ENCODE measurements around the gene ISM1. TPM values are rescaled to one million over a fixed set of nuclear protein-coding genes. Genes with fewer than 3 reads are reported as not detected.
A peak's percentile ranks its signal among the peaks of the same experiment; 100 is the strongest.

ISM1 gene
- total and polyA plus RNA-seq, 2 of the 13 experiments (the other 11 are each of a cell fraction or from before 2014, with no cell fraction given) = 0.40 to 1.4 TPM

GRCh38 chr20:13251106-13251903 lies 30.2 kb downstream of the ISM1 start (continued):
- TF ChIP-seq SOX13 (IDR thresholded peaks at IDR 0.05) (no peak), SOX13 (CRISPR knock-in tag; conservative IDR thresholded peaks at IDR 0.05 in 1 of 2, IDR thresholded peaks at IDR 0.05 in 1 of 2) (peak in 1 of 2 experiments; percentile 12; a peak in 1 of 4 replicates), EP300 (IDR thresholded peaks at IDR 0.05; ENCODE audit: low read depth in 2 of 2, low read length in 2 of 2) (peak in 1 of 2 experiments; percentile 49; a peak in 1 of 4 replicates), EP300 (CRISPR knock-in tag; IDR thresholded peaks at IDR 0.05; ENCODE audit: borderline replicate concordance) (no peak; the same call in 1 of the 2 replicates), ZBTB7B (CRISPR knock-in tag; IDR thresholded peaks at IDR 0.05) (0 out of 2 replicates have a peak, but pooled peaks have one; percentile 16), EED (CRISPR knock-in tag; IDR thresholded peaks at IDR 0.05) (no peak), MBNL3 (CRISPR knock-in tag; conservative IDR thresholded peaks at IDR 0.05) (no peak)

- 85% methylated on average over 2 of the region's 2 CpGs for WGBS (ENCODE audit: low lambda C conversion rate)
- Histone ChIP-seq H4K20me1 (ENCODE audit: insufficient read depth, low read length) (no peaks in the 10 kb centered on the region), H3K27ac (ENCODE audit: extremely low read length, insufficient read depth, low read length) (no peak overlapping the region), H3K27me3 (ENCODE audit: control insufficient read depth in 1 of 2, insufficient read depth in 2 of 2, low read length in 2 of 2) (no peaks in the 10 kb centered on the region), H3K79me2 (ENCODE audit: insufficient read depth, low read length) (no peaks in the 10 kb centered on the region), H3K4me3 (replicated peaks in 1 of 3; ENCODE audit: insufficient read depth in 1 of 3, low read depth in 2 of 3, low read length in 3 of 3) (no peak overlapping the region; a peak in 1 of 6 replicates), H2AFZ (ENCODE audit: low read length) (no peak overlapping the region), H3K4me2 (ENCODE audit: low read depth, low read length) (peak overlapping the region; percentile 34), H3K9ac (ENCODE audit: insufficient read depth, low read depth, low read length) (no peak overlapping the region), H3K4me1 (ENCODE audit: insufficient read depth, low read length) (peaks cover 38% of the 10 kb centered on the region), H3K36me3 (replicated peaks in 1 of 2; ENCODE audit: control insufficient read depth in 1 of 2, insufficient read depth in 2 of 2, low read length in 2 of 2) (no peaks in the 10 kb centered on the region), H3K9me3 (ENCODE audit: low read length) (no peaks in the 10 kb centered on the region)
- ATAC-seq (no peak), DNase-seq (ENCODE audit: low spot score) (no peak), FAIRE-seq (no peak)
- BruUV-seq (replicated peaks) = no TSS peak
- CTCF ChIA-PET (ENCODE audit: low intra/inter-chr PET ratio, low total read pairs) = no interaction called here
- POLR2A ChIA-PET = interaction anchor here (1.3 to 2.2 kb wide), 2 partner anchors 9 kb away, joined by 3 to 7 read pairs; no protein-coding TSS in a partner anchor
- intact Hi-C loops (cut with micrococcal nuclease; ENCODE audit: unreplicated experiment) (no loop called here), in situ Hi-C loops (cut with HindIII; ENCODE audit: extremely low pct_ligation_motif_present, low pct_unique_long_range_greater_than_20kb) (loop anchor here (5.0 kb wide), 1 partner anchor 135 kb away; no protein-coding TSS in a partner anchor)
- TF ChIP-seq STAT5B (CRISPR knock-in tag; IDR thresholded peaks at IDR 0.05) (no peak), TBX2 (CRISPR knock-in tag; IDR thresholded peaks at IDR 0.05; ENCODE audit: borderline replicate concordance) (peak; percentile 46), ZNF512 (CRISPR knock-in tag; IDR thresholded peaks at IDR 0.05) (no peak), KAT2B (IDR thresholded peaks at IDR 0.05; ENCODE audit: borderline replicate concordance, low read depth, low read length) (no peak)
These were observed 30.8 kb downstream of the ISM1 start for GRCh38 chr20:13251904-13252297.

Measured in HepG2 (cell line).